Caco-2 (cell line): Measurements from ENCODE around the gene NKAIN4. TPM values are rescaled to one million over a fixed set of nuclear protein-coding genes. Genes with fewer than 3 reads are reported as not detected.

Source experiments
- BruUV-seq: library from RNA; stranded (reverse); fragments of 400-500 nt; replicated peaks from 2 replicates; lab custom pipeline; 2021; lab: Mats Ljungman, UMichigan
- CTCF ChIA-PET: fragments of 300-600 bp; sonication (Branson Sonifier 250); formaldehyde crosslinking; loops from one replicate; lab custom pipeline; 2022; ENCODE audit warnings: antibody characterized with exemption; lab: Charles Lee
- POLR2A ChIA-PET: fragments of 300-600 bp; sonication (Branson Sonifier 250); formaldehyde crosslinking; loops from one replicate; lab custom pipeline; 2022; ENCODE audit warnings: antibody characterized with exemption; lab: Charles Lee
- DNase-seq, 2 experiments: peaks; one replicate each; pipeline versions ENCODE4 v3.0.0 to v3.0.0-alpha.2; 2020 to 2022
- H3K27me3 ChIP-seq: replicated peaks from 2 replicates; pipeline ENCODE4 v1.6.0; 2011; ENCODE audit warnings: low read length; ENCODE audit not compliant: control insufficient read depth, insufficient read depth
- H3K36me3 ChIP-seq: 2 replicates; pipeline ENCODE4 v1.5.1; 2011; ENCODE audit warnings: low read length; ENCODE audit not compliant: control insufficient read depth, insufficient read depth
- H3K4me1 ChIP-seq: fragments of 250-450 bp; sonication (Bioruptor Pico); 2 replicates; pipeline ENCODE4 v1.5.1; 2020; ENCODE audit warnings: mild to moderate bottlenecking
- H3K4me3 ChIP-seq: 2 replicates; pipeline ENCODE4 v1.5.1; 2011; ENCODE audit warnings: low read depth, mild to moderate bottlenecking, control low read depth, low read length
- H3K9me3 ChIP-seq: fragments of 250-450 bp; sonication (Bioruptor Pico); 2 replicates; pipeline ENCODE4 v1.5.1; 2020; ENCODE audit warnings: mild to moderate bottlenecking, moderate library complexity
- H3K27ac Mint-ChIP-seq: one replicate; pipeline ENCODE4 v1.8.0; 2022; ENCODE audit warnings: mixed read lengths; ENCODE audit not compliant: unreplicated experiment
- H3K27me3 Mint-ChIP-seq: one replicate; pipeline ENCODE4 v1.8.0; 2022; ENCODE audit warnings: mixed read lengths; ENCODE audit not compliant: insufficient read depth, unreplicated experiment
- H3K36me3 Mint-ChIP-seq: one replicate; pipeline ENCODE4 v1.8.0; 2022; ENCODE audit warnings: mild to moderate bottlenecking, mixed read lengths; ENCODE audit not compliant: insufficient read depth, unreplicated experiment
- H3K4me1 Mint-ChIP-seq: one replicate; pipeline ENCODE4 v1.8.0; 2022; ENCODE audit warnings: low read depth, mixed read lengths; ENCODE audit not compliant: unreplicated experiment
- H3K4me3 Mint-ChIP-seq: one replicate; pipeline ENCODE4 v1.8.0; 2022; ENCODE audit warnings: mild to moderate bottlenecking, moderate library complexity, mixed read lengths; ENCODE audit not compliant: unreplicated experiment
- H3K9me3 Mint-ChIP-seq: one replicate; pipeline ENCODE4 v1.8.0; 2022; ENCODE audit warnings: mixed read lengths; ENCODE audit not compliant: unreplicated experiment
- CTCF ChIP-seq, 2 experiments: fragments of 200-600 bp in 1 of 2; IDR thresholded peaks; 1 replicate in 1 of 2; 2 replicates in 1 of 2; pipeline versions ENCODE4 v1.5.1 to v1.8.0; 2011 to 2022; ENCODE audit warnings: antibody characterized with exemption in 1 of 2, control low read depth in 1 of 2, inconsistent platforms in 1 of 2, low read depth in 1 of 2, low read length in 1 of 2, mild to moderate bottlenecking in 1 of 2, moderate library complexity in 1 of 2; ENCODE audit not compliant: insufficient read depth in 1 of 2, severe bottlenecking in 1 of 2, unreplicated experiment in 1 of 2
- intact Hi-C: fragments of 100-400 bp; cut with micrococcal nuclease; formaldehyde crosslinking; loops from one replicate; pipeline ENCODE4 v1.10.0; 2022; ENCODE audit not compliant: unreplicated experiment
- total RNA-seq: library from RNA; stranded (reverse); gene quantifications from 2 replicates; pipeline ENCODE4 v1.2.3, GENCODE V29; 2022

Gene NKAIN4
- total RNA-seq, 1 experiment from 2014 or later = 2.7 TPM

- H3K4me1 ChIP-seq = peaks cover 40% of the 10 kb centered on the region
- H3K27me3 Mint-ChIP-seq = peaks cover 3% of the 10 kb centered on the region
- ChIA-PET CTCF (interaction anchor here (0.5 to 2.5 kb wide), 21 partner anchors 9 to 426 kb away, joined by 3 to 27 read pairs (median 4); partner anchors contain the start of genes ARFGAP1 and TCFL5), POLR2A (interaction anchor here (0.9 to 1.4 kb wide), 2 partner anchors 57 to 419 kb away, joined by 3 to 7 read pairs; partner anchors contain the start of genes ARFGAP1 and MRGBP)
- H3K36me3 Mint-ChIP-seq = peaks cover 54% of the 10 kb centered on the region
- peak overlapping the region; percentile 92 for H3K4me3 Mint-ChIP-seq
- BruUV-seq = TSS peak; percentile 43
- peak; percentile 80 to 97 for TF ChIP-seq CTCF (IDR thresholded peaks at IDR 0.05; ENCODE audit: insufficient read depth in 1 of 2, low read depth in 1 of 2, low read length in 1 of 2, severe bottlenecking in 1 of 2, unreplicated experiment in 1 of 2)
- H3K27me3 ChIP-seq = no peaks in the 10 kb centered on the region
- DNase-seq = peak; percentile 89 to 90
- peaks cover 10% of the 10 kb centered on the region for H3K36me3 ChIP-seq
- no peaks in the 10 kb centered on the region for H3K9me3 Mint-ChIP-seq
- H3K4me1 Mint-ChIP-seq = peaks cover 47% of the 10 kb centered on the region
- H3K4me3 ChIP-seq = peak overlapping the region; percentile 94
- no peaks in the 10 kb centered on the region for H3K9me3 ChIP-seq
- intact Hi-C loops = loop anchor here (1.0 to 2.0 kb wide), 2 partner anchors 33 to 159 kb away; no protein-coding TSS in a partner anchor
- H3K27ac Mint-ChIP-seq = peak overlapping the region; percentile 84
Observed at GRCh38 chr20:63215101-63216040, 38.9 kb downstream of the NKAIN4 start.

GRCh38 chr20:63214514-63214913, 39.7 kb downstream of the NKAIN4 start:
- Histone ChIP-seq H3K4me1 (peaks cover 40% of the 10 kb centered on the region), H3K4me3 (peak overlapping the region; percentile 94), H3K27me3 (no peaks in the 10 kb centered on the region), H3K9me3 (no peaks in the 10 kb centered on the region), H3K36me3 (peaks cover 11% of the 10 kb centered on the region)
- intact Hi-C loops = loop anchor here (2.0 kb wide), 1 partner anchor 32 kb away; no protein-coding TSS in a partner anchor
- ChIA-PET POLR2A (interaction anchor here (0.9 to 1.4 kb wide), 2 partner anchors 58 to 418 kb away, joined by 3 to 7 read pairs; partner anchors contain the start of genes ARFGAP1 and MRGBP), CTCF (interaction anchor here (0.5 to 2.5 kb wide), 19 partner anchors 10 to 427 kb away, joined by 3 to 27 read pairs (median 4); partner anchors contain the start of genes ARFGAP1 and TCFL5)
- peak overlapping the region; percentile 92 for H3K4me3 Mint-ChIP-seq
- peak overlapping the region; percentile 84 for H3K27ac Mint-ChIP-seq
- no peak for TF ChIP-seq CTCF (IDR thresholded peaks at IDR 0.05; ENCODE audit: insufficient read depth in 1 of 2, low read depth in 1 of 2, low read length in 1 of 2, severe bottlenecking in 1 of 2, unreplicated experiment in 1 of 2)
- no peaks in the 10 kb centered on the region for H3K9me3 Mint-ChIP-seq
- BruUV-seq = no TSS peak
- peaks cover 62% of the 10 kb centered on the region for H3K36me3 Mint-ChIP-seq
- H3K4me1 Mint-ChIP-seq = peaks cover 47% of the 10 kb centered on the region
- peak; percentile 68 for DNase-seq
- H3K27me3 Mint-ChIP-seq = no peaks in the 10 kb centered on the region

- Histone ChIP-seq H3K4me3 (no peak overlapping the region), H3K36me3 (peaks cover 13% of the 10 kb centered on the region), H3K9me3 (no peaks in the 10 kb centered on the region), H3K27me3 (no peaks in the 10 kb centered on the region), H3K4me1 (peaks cover 40% of the 10 kb centered on the region)
- H3K27me3 Mint-ChIP-seq = no peaks in the 10 kb centered on the region
- no peaks in the 10 kb centered on the region for H3K9me3 Mint-ChIP-seq
- H3K36me3 Mint-ChIP-seq = peaks cover 79% of the 10 kb centered on the region
- peak overlapping the region; percentile 84 for H3K27ac Mint-ChIP-seq
- no TSS peak for BruUV-seq
- peaks cover 47% of the 10 kb centered on the region for H3K4me1 Mint-ChIP-seq
- no peak for DNase-seq
- TF ChIP-seq CTCF (IDR thresholded peaks at IDR 0.05; ENCODE audit: insufficient read depth in 1 of 2, low read depth in 1 of 2, low read length in 1 of 2, severe bottlenecking in 1 of 2, unreplicated experiment in 1 of 2) = no peak
- ChIA-PET CTCF (interaction anchor here (0.9 to 2.1 kb wide), 3 partner anchors 10 to 22 kb away, joined by 4 to 15 read pairs (median 5); no protein-coding TSS in a partner anchor), POLR2A (no interaction called here)
- H3K4me3 Mint-ChIP-seq = peak overlapping the region; percentile 92
- intact Hi-C loops = no loop called here
Observed at GRCh38 chr20:63212792-63213191, 41.5 kb downstream of the NKAIN4 start.
